Left lobe of liver (tissue), 2 donors: ENCODE results near the gene RGS7. TPM values are rescaled to one million over a fixed set of nuclear protein-coding genes. Genes with fewer than 3 reads are reported as not detected.
A peak's percentile ranks its signal among the peaks of the same experiment; 100 is the strongest.
"Not testable (repeated sequence)": the region's sequence is repeated elsewhere in the genome, so short reads cannot be mapped to it uniquely, and the experiment has no call there.

Source experiments
- ATAC-seq: fragments of 200-7000 bp; cut with Tn5 transposase; one replicate; pipeline ENCODE4 v1.9.1; 2020; ENCODE audit warnings: mild to moderate bottlenecking, moderate library complexity
- DNase-seq: peaks from one replicate; pipeline ENCODE4 v3.0.0-alpha.2; 2020; ENCODE audit warnings: low spot score
- total RNA-seq: library from RNA; stranded (reverse); gene quantifications from one replicate; pipeline ENCODE4 v1.2.1, GENCODE V29; 2021
- donor health status: DM: no; HTN: no; CAD: no; lungs with moderate emphysema.
- donor health status: DM: no; HTN: yes; CAD: no.

RGS7 gene
- total RNA-seq, 1 donor from 2014 or later: 0.18 TPM

DNA sequence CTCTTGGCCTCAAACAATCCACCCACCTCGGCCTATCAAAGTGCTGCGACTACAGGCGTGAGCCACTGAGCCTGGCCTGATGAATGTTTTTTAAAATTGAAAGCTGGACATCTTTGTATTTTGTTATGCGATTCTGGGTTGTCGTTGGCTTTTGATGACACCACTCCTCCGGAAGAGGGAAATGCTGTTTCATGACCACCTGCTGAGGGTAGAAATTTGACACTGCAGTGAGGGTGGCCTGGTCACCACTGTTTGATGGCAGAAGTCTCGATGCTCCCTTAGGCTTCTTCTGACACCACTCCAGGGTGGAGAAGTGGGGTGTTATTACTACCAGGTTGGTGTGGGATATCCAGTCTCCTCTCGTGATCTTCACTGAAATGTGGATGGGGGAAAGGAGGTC, 357.2 kb downstream of the RGS7 start:
- DNase-seq (no peak), ATAC-seq (no peak)

DNA sequence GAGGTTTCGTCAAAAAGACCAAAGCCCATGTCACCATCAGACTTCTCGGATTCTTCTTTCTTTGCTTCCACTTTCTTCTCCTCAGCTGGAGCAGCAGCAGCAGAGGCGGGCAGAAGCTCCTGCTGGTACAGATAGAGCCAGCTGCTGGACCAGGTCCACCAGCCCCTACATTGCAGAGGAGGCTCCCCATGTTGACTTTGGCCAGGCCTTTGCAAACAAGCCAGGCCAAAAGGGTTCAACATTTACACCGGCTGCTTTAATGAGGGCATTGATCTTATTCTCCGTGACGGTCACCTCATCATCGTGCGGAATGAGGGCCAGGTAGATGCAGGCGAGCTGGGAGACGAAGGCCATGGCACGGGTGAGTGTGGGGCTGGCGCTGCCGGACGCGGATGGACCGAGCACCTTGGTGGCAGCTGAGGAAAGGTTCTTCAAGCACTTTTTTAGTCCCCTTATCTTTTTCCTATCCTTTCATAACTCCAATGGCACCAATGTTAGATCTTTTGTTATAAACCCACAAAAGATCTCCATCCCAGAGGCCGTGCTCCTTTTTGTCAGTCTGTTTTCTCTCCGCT, 358.5 kb downstream of the RGS7 start:
- ATAC-seq: peak; percentile 94
- DNase-seq: peak; percentile 66

DNA sequence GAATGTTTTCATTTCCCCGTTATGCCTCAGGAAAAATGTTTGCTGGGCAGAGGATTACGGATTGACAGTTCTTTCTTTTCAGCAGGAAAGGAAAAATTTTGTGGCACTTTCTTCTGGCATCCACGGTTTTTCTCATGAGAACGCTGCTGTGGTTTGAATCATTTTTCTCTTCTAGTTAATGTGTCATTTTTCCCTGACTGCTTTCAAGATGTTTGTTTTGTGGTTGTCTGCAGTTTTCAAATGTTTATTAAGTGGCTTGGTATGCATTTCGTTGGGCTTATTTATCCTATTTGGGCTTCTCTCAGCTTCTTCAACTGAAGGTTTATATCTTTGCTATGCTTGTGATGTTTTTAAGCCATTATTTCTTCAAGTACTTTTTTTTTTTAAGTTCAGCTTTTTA, 359.0 kb downstream of the RGS7 start:
- no peak for DNase-seq
- no peak for ATAC-seq

DNA sequence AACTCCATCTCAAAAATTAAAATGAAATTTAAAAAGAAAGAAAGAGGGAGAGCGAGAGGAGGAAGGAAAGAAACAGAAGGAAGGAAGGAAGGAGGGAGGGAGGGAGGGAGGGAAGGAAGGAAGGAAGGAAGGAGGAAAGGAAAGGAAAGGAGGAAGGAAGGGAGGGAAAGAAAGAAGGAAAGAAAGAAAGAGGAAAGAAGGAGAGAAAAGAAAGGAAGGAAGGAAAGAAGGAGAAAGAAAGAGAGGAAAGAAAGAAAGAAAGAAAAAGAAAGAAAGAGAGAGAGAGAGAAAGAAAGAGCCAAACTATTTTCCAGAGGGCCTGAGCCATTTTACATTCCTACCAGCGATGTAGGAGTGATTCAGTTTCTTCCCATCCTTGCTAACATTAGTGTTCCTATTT, 364.0 kb downstream of the RGS7 start:
- ATAC-seq: no peak

DNA sequence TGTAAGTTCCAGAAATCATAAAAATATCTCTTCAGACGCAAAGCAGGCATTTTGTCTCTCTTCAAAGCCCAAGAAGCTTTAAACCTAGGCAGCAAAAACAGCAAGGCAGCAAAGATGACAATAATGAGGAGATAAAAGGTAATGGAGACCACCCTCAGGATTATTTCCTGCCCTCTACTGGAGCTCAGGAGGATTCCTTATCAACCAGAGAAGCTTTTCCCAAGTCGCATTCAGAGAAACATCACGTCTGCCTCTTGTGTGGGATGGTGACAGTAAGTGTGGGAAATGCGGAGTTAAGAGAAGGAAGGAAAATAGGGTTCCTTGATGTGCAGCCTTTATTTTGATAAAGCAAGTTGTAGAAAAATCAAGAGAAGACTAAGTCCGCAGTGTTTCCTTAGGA, 365.8 kb downstream of the RGS7 start:
- DNase-seq (no peak), ATAC-seq (no peak)

More for the DNA sequence above, 364.0 kb downstream of the RGS7 start:
- DNase-seq: no peak

DNA sequence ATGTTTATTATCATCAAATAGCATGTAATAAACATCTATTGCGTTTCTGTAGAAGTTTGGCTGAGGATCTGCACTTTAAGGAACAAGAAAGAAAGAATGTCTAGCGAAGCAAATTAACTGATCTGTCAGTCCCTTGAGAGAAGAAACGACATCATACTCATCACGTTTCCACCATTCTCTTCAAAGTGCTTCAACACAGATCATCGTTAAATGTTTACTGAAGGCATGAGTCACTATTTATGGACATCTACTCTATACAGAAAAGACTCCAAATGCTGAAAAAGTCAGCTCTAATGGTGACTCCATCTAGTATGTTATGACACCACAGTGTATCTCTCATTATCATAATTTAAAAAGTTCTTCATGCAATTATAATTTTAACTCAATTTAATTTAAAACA, 369.1 kb downstream of the RGS7 start:
- ATAC-seq (no peak), DNase-seq (no peak)

DNA sequence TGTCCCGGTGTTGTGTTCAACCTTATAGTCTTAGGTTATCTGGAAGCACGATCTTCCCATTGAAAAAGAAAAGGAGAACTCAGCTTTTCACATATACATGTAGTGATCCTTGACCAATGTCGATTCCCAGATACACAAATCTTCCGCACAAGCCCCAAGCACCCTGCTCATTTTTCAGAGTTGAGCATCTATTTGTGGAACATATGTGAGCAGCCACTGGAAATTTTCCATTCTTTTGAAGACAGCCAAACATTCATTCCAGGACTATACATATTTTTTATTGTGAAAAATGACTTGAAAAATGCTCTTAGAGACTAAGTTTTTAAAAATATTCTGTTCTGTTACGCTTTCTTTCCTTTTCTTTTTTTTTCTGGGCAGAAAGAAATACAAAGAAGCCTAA, 371.9 kb downstream of the RGS7 start:
- no peak for DNase-seq
- no peak for ATAC-seq

DNA sequence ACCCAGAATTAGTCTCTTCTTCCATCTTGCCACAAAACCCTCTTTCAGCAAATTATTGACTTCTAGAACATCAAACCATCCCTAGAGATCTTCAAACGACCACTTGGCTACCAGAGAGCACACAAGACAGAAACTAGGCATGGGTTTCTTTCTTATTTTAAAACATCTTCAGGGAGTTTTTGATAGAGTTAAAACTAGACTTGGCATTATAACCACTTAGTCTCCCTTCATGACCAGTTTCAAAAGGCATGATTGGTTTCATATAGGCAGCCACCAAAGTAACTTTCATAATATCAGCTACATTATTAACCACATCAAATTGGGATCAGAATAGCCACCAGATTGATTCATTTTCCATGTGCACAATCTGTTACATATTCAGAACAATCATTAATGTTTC, 376.7 kb downstream of the RGS7 start:
- ATAC-seq: no peak
- no peak for DNase-seq

DNA sequence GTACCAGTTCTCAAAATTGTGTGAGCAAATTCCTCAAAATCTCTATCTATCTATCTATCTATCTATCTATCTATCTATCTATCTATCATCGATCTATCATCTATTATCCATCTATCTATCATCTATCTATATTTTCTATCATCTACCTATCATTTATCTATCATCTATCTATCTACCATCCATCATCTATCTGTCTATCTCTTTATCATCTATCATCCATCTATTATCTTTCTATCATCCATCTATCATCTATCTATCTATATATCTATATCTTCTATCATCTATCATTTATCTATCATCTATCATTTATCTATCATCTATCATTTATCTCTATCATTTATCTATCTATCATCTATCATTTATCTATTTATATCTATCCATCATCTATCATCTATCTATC, 380.3 kb downstream of the RGS7 start:
- ATAC-seq (no peak), DNase-seq (no peak)

DNA sequence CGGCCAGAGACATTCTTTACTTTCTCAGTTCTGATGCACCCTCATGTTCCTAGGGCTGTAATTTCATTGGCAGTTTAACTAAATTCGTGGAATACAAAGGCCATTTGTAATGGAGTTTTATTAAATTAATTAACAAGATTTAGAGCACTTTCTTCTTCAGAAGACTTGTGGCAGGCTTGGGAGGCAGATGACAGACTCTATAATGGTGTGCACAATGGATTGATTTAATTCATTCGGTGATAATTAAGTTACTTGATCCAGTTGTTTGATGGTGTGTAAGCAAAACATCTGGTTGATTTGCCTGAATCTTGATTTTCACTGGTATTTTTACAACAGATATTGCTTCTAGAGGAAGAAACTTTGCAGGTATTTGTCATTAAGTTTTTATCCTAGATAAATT, 383.1 kb downstream of the RGS7 start:
- no peak for DNase-seq
- no peak for ATAC-seq

DNA sequence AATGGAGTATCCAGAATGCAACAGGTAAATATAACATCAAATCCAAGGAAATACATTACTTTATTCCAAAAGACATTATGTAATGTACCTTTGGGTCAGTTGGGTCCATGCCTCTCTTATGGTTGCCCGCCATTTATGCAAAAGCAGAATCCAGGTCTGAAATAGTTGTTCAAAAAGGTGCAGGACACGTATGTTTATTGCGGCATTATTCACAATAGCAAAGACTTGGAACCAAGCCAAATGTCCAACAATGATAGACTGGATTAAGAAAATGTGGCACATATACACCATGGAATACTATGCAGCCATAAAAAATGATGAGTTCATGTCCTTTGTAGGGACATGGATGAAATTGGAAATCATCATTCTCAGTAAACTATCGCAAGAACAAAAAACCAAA, 384.9 kb downstream of the RGS7 start:
- not testable (repeated sequence) for DNase-seq, ATAC-seq

DNA sequence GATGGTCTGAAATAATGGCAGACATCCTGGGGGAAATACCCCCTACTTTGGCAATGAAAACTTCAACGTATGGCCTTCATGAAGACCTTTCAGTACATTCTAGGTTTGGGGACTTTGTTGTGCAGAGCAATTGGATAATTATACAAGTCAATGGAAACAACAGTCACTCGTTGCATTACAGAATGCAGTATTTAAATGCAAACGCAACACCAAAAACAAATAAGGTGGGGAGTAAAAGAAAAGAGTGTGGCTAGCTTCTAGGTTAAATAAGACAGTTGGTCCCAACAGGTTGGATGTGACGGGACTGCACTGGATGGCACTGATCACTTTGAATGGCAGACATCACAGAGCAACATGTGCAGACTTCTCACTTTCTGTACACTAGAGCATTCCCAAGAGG, 386.8 kb downstream of the RGS7 start:
- no peak for ATAC-seq
- no peak for DNase-seq

DNA sequence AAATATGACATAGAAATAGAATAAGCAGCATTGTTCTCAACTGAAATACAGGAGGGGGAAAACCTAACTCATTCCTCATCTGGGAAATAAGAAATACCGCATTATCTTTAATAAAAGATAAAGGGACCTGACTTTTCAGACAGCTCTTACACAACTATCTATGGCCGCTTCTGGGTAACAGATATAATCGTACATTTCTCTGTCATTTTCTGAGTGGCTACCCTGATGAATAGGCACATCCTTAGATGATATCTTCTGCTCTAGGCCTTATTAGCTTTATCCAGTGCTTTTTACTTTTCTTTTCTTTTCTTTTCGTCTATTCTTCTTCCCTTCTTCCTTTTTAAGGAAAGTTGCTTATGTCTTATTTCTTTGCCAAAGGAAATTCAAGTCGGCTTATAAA, 388.1 kb downstream of the RGS7 start:
- DNase-seq (no peak), ATAC-seq (no peak)

DNA sequence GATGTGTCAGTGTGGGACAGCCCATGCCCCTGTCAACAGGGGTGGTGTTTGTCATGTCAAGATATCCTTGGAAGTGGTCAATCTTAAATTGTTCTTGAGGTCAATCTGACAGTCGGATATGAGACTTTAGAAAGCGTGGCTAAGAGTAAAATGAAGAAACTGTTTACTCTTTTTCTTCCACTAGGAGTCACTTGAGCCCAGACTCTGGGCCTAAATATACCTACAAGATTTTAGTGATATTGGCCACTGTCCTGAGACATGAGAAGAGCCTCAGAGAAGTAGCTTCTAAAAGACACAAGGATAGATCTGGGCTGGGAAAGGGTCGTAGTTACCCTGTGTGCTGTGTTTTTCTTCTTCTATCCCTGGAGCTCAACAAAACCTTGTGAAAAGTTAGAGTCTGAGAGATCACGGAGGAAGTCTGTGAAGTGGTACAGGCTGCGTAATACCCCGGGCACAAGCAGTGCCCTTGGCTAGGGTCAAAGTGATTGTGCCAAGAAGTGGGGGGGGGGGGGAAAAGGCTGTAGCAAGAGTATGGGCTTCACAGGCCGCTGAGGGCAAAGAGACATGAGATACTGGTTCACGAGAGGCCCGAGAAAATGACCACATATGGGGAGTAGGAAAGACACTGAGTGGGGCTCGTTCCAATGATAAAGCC, 389.8 kb downstream of the RGS7 start:
- DNase-seq: no peak
- peak; percentile 77 for ATAC-seq

DNA sequence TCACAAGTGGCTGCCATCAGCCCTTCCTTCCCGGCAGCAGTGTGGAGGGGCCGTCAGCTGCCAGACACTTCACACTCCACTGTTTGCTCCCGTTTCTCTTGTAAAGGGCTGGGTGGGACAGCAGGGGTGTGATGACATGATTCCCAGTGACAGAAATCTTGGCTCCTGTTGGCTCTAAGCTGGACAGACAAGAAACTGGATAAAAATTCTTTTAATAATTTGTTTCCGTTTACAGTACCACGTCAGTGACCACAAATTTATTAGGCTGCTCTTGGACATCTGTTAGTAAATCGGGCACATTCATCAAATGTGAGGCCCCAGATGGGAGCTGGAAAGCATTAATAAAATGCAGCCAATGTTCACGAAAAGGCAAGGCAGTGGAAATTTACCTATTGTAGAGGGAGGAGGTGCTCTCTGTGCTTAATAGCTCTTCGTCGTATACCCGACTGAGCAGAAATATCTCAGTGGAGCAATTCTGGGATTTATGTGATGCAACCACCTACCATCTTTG, 391.4 kb downstream of the RGS7 start:
- DNase-seq (no peak), ATAC-seq (no peak)

DNA sequence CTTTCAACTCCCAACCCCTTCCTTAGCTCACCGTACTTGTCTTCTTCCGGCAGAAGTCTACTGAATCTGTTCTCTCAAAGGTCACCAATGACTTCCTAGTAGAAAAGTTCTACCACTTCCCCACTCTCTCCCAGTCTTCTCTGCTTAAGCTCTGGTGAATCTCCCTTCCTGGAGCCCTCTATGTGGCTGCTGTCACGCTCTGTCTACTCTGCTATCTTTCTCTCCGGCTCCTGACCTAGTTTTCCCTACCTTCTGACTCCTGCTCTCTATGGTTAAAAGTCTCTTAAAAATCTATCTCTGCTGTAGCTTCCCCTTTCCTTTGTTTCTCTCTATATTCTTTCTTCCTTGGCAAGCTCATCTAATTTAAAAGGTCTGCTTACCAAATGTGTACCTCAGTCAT, 394.9 kb downstream of the RGS7 start:
- ATAC-seq: no peak
- DNase-seq: no peak

DNA sequence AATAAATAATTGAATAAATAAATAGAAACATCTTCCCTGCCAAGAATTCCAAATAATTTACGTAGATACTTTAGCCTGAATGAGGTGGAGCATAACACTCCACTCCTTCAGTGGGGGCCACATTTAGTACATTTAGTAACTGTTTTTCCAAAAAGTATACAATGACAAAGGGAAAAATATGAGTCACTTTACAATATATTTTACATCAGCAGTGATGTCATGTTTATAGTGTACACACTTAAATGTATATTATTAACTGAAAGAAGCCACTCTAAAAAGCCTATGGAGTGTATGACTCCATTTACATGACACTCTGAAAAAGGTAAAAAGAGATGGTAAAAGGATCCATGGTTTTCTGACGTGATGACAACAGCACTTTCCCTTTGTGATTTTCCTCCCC, 400.6 kb downstream of the RGS7 start:
- ATAC-seq (no peak), DNase-seq (no peak)

DNA sequence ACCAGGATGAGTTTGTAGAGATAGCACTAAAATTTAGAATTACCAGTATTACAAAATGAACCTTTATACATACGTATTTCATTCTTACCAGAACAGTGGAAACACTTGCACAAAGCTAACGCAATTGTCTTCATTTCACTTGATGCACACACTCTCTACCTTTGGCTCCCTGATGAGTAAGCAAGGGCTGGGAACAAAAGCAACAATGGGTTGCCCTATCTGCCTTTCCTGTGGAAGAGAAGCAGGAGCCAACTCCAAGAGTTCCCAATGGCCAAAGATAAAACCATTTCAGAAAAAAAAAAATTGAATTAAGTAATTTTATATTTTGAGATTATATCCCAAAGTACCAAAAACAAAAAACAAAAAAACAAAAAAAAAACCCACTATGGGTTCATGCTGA, 401.0 kb downstream of the RGS7 start:
- DNase-seq (no peak), ATAC-seq (no peak)

DNA sequence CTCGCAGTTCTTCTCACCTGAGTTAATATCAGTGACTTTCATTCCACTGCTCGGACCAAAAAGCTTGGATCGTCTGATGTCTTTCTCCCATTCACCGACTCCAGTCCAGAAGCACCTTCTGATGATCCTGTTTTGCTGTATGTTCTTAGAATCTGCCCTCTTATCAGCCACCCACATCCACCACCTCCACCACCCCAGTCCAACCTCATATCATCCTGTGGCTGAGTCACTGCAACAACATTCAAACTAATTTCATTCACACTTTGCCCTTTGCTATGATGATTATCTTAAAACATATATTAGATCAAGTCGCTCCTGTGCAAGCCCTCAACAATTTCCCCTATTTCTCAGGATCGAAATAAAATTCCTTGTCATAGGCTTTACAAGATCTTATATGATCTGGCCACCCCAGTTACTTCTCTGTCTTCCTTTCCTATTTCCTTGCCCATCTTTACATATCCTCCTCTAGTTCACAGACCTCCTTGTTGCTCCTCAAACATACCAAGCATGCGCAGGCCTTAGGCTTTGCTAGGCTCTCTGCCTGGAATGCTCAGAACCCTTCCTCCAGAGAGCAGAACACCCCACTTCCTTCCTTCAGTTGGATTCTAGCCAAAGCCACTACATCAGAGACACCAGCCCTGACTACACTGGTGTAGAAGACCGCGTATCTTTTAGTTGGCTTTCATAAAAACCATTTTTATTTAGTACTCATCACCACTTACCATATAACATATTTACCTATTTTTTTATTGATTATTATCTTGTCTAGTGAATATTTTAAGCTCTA, 409.4 kb downstream of the RGS7 start:
- ATAC-seq: no peak
- no peak for DNase-seq

DNA sequence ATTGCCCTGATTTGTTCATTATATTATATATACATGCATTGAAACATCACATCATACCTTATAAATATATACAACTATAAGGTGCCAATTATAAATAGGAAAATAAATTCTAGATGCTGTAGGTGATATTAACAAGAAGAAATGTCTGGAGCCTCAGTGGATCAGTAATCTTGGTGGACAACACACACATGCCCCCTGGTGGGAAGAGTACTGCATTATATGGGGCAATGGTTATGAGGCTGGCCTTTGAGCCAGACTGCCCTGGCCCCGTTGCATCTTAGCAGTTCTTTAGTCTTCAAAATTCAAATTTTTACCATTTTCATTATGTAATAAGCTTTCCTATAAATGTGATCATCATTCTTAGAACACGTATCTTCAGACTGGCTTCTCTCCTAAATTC, 410.1 kb downstream of the RGS7 start:
- DNase-seq (peak; percentile 56), ATAC-seq (peak; percentile 98)

DNA sequence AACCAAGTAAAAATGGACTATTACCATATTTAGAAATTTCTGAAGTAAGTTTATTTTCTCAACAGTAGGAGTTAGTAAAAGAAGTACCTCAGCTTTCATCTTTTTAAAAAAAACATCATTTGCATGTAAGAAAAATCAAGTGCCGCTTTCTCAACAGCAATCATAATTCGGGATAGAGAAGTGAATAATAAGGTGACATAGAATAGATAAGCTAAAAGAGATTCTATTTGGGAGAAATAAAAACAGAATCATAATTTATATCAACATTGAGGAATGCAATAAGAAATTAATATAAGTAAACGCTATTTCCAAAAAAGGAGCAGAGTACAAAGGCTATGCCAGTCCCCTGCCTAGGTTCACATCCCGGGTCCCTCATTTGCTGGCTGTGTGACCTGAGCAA, 414.1 kb downstream of the RGS7 start:
- DNase-seq (no peak), ATAC-seq (no peak)

DNA sequence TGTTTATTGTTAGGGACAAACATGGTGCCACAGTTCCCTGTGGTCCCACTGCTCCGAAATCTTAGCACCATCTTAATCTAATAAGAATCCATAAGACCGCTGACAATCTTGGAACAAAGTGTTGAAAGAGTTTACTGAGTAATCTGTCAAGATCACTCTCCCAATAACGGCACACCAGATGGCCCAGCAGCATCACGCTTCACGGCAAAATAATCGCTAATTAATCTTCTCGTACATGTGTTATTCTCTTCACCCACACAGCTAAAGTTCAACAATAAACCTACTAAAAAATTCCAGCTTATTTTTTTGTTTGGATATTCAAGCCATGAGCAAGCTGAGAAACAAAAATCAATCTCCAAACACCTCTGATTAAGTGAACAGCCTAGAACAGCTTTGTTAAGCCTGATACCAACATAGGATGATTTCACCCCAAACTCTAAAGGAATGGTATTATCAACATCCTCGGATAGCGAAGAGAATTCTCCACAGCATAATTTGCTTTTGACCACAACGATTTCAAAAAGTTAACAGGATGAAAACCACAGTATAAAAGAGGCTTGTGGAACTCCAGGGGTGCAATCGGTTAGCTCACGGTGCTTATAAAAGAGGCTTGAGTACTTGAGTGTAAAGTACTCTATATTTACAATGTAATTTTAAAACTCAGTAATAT, 415.2 kb downstream of the RGS7 start:
- DNase-seq (no peak), ATAC-seq (no peak)
